ENCODE measurements around the gene CXXC5.

- TF ChIP-seq, protein P1, sequence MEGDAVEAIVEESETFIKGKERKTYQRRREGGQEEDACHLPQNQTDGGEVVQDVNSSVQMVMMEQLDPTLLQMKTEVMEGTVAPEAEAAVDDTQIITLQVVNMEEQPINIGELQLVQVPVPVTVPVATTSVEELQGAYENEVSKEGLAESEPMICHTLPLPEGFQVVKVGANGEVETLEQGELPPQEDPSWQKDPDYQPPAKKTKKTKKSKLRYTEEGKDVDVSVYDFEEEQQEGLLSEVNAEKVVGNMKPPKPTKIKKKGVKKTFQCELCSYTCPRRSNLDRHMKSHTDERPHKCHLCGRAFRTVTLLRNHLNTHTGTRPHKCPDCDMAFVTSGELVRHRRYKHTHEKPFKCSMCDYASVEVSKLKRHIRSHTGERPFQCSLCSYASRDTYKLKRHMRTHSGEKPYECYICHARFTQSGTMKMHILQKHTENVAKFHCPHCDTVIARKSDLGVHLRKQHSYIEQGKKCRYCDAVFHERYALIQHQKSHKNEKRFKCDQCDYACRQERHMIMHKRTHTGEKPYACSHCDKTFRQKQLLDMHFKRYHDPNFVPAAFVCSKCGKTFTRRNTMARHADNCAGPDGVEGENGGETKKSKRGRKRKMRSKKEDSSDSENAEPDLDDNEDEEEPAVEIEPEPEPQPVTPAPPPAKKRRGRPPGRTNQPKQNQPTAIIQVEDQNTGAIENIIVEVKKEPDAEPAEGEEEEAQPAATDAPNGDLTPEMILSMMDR (IDR thresholded peaks at IDR 0.05; ENCODE audit: poor library complexity, severe bottlenecking) = no peak
- TF ChIP-seq SMC3 (conservative IDR thresholded peaks at IDR 0.05; ENCODE audit: poor library complexity) = no peak
- no peak for TF ChIP-seq MXI1 (conservative IDR thresholded peaks at IDR 0.05; ENCODE audit: poor library complexity, severe bottlenecking)
- TF ChIP-seq, protein P2, sequence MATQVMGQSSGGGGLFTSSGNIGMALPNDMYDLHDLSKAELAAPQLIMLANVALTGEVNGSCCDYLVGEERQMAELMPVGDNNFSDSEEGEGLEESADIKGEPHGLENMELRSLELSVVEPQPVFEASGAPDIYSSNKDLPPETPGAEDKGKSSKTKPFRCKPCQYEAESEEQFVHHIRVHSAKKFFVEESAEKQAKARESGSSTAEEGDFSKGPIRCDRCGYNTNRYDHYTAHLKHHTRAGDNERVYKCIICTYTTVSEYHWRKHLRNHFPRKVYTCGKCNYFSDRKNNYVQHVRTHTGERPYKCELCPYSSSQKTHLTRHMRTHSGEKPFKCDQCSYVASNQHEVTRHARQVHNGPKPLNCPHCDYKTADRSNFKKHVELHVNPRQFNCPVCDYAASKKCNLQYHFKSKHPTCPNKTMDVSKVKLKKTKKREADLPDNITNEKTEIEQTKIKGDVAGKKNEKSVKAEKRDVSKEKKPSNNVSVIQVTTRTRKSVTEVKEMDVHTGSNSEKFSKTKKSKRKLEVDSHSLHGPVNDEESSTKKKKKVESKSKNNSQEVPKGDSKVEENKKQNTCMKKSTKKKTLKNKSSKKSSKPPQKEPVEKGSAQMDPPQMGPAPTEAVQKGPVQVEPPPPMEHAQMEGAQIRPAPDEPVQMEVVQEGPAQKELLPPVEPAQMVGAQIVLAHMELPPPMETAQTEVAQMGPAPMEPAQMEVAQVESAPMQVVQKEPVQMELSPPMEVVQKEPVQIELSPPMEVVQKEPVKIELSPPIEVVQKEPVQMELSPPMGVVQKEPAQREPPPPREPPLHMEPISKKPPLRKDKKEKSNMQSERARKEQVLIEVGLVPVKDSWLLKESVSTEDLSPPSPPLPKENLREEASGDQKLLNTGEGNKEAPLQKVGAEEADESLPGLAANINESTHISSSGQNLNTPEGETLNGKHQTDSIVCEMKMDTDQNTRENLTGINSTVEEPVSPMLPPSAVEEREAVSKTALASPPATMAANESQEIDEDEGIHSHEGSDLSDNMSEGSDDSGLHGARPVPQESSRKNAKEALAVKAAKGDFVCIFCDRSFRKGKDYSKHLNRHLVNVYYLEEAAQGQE (IDR thresholded peaks at IDR 0.05; ENCODE audit: borderline replicate concordance) = no peak
These were observed 5.0 kb upstream of the CXXC5 start for GRCh38 chr5:139642891-139643871.

Measured in neural cell (in vitro differentiated cells).